GM23338 (cell line): ENCODE data around the gene FGFR2. TPM values are rescaled to one million over a fixed set of nuclear protein-coding genes. Genes with fewer than 3 reads are reported as not detected.

ENCODE experiments used
- ATAC-seq: fragments of 200-7000 bp; cut with Tn5 transposase; 3 replicates; pipeline ENCODE4 v1.9.1; 2020
- DNase-seq: peaks from one replicate; pipeline ENCODE4 v3.0.0-alpha.2; 2015; ENCODE audit warnings: low spot score
- H2AFZ ChIP-seq: fragments of 200-600 bp; sonication (generic); 2 replicates; pipeline ENCODE4 v1.8.0; 2016; ENCODE audit warnings: antibody characterized with exemption, mild to moderate bottlenecking, moderate library complexity
- H3F3A ChIP-seq: fragments of 200-600 bp; sonication (generic); replicated peaks from 2 replicates; pipeline ENCODE4 v1.8.0; 2017; ENCODE audit warnings: antibody characterized with exemption, mixed run types, low read depth
- H3K27ac ChIP-seq: fragments of 200-600 bp; sonication (generic); 2 replicates; pipeline ENCODE4 v1.6.1; 2016; ENCODE audit warnings: low read depth
- H3K27me3 ChIP-seq: fragments of 200-600 bp; sonication (generic); 2 replicates; pipeline ENCODE4 v1.8.0; 2016; ENCODE audit warnings: mild to moderate bottlenecking, mixed run types, moderate library complexity; ENCODE audit not compliant: insufficient read depth
- H3K36me3 ChIP-seq: fragments of 200-600 bp; sonication (generic); 2 replicates; pipeline ENCODE4 v1.8.0; 2016; ENCODE audit warnings: mild to moderate bottlenecking; ENCODE audit not compliant: insufficient read depth
- H3K4me1 ChIP-seq: fragments of 200-600 bp; sonication (generic); 2 replicates; pipeline ENCODE4 v1.8.0; 2016; ENCODE audit warnings: mild to moderate bottlenecking, moderate library complexity; ENCODE audit not compliant: insufficient read depth
- H3K4me2 ChIP-seq: fragments of 200-600 bp; sonication (generic); 2 replicates; pipeline ENCODE4 v1.7.1; 2017; ENCODE audit warnings: mixed run types
- H3K4me3 ChIP-seq: fragments of 200-600 bp; sonication (generic); 2 replicates; pipeline ENCODE4 v1.6.1; 2016; ENCODE audit warnings: mixed run types
- H3K79me2 ChIP-seq: fragments of 200-600 bp; sonication (generic); replicated peaks from 2 replicates; pipeline ENCODE4 v1.8.0; 2017; ENCODE audit warnings: mild to moderate bottlenecking; ENCODE audit not compliant: insufficient read depth
- H3K9me2 ChIP-seq: fragments of 200-600 bp; sonication (generic); 2 replicates; pipeline ENCODE4 v1.8.0; 2017; ENCODE audit not compliant: insufficient read depth
- H4K20me1 ChIP-seq: fragments of 200-600 bp; sonication (generic); replicated peaks from 2 replicates; pipeline ENCODE4 v1.8.0; 2017; ENCODE audit warnings: mild to moderate bottlenecking; ENCODE audit not compliant: insufficient read depth
- H3K27ac Mint-ChIP-seq: 2 replicates; pipeline ENCODE4 v1.8.0; 2020; ENCODE audit warnings: inconsistent platforms, mild to moderate bottlenecking, moderate library complexity, mixed read lengths
- H3K27me3 Mint-ChIP-seq: 3 replicates; pipeline ENCODE4 v1.8.0; 2022; ENCODE audit warnings: low read depth, mild to moderate bottlenecking, moderate library complexity, mixed read lengths, inconsistent platforms; ENCODE audit not compliant: insufficient read depth, poor library complexity
- H3K36me3 Mint-ChIP-seq: 3 replicates; pipeline ENCODE4 v1.8.0; 2021; ENCODE audit warnings: low read depth, mild to moderate bottlenecking, inconsistent platforms, moderate library complexity, mixed read lengths
- H3K4me1 Mint-ChIP-seq: 3 replicates; pipeline ENCODE4 v1.8.0; 2020; ENCODE audit warnings: mild to moderate bottlenecking, inconsistent platforms, mixed read lengths
- H3K4me3 Mint-ChIP-seq: 3 replicates; pipeline ENCODE4 v1.8.0; 2021; ENCODE audit warnings: moderate library complexity, mild to moderate bottlenecking, inconsistent platforms, mixed read lengths
- H3K9me3 Mint-ChIP-seq: 3 replicates; pipeline ENCODE4 v1.8.0; 2020; ENCODE audit warnings: moderate library complexity, mild to moderate bottlenecking, inconsistent platforms, mixed read lengths
- CREB1 ChIP-seq: fragments of 250-450 bp; sonication (Bioruptor Pico); IDR thresholded peaks from 2 replicates; pipeline ENCODE4 v1.5.0; 2020; ENCODE audit warnings: low read depth, mild to moderate bottlenecking, moderate library complexity
- CTCF ChIP-seq, 2 experiments: fragments of 200-600 bp in 1 of 2; sonication (generic) in 1 of 2; conservative IDR thresholded peaks; 2 replicates each; pipeline versions ENCODE4 v1.5.1 to v1.6.1; 2016 to 2017; ENCODE audit warnings: antibody characterized with exemption in 2 of 2, low read depth in 2 of 2, mild to moderate bottlenecking in 2 of 2, moderate library complexity in 1 of 2
- EZH2phosphoT487 ChIP-seq: fragments of 200-600 bp; sonication (generic); IDR thresholded peaks from one replicate; pipeline ENCODE4 v1.8.1; 2018; ENCODE audit warnings: antibody characterized with exemption; ENCODE audit not compliant: unreplicated experiment
- JUNB ChIP-seq: IDR thresholded peaks from one replicate; pipeline ENCODE4 v1.6.1; 2016; ENCODE audit warnings: antibody characterized with exemption; ENCODE audit not compliant: unreplicated experiment
- NANOG ChIP-seq: IDR thresholded peaks from 2 replicates; pipeline ENCODE4 v1.6.1; 2016; ENCODE audit warnings: antibody characterized with exemption, borderline replicate concordance
- POLR2AphosphoS5 ChIP-seq: IDR thresholded peaks from 2 replicates; pipeline ENCODE4 v1.6.1; 2016; ENCODE audit warnings: antibody characterized with exemption, low read depth
- REST ChIP-seq: IDR thresholded peaks from one replicate; pipeline ENCODE4 v1.6.1; 2018; ENCODE audit warnings: antibody characterized with exemption; ENCODE audit not compliant: unreplicated experiment
- ZNF331 ChIP-seq: fragments of 250-450 bp; sonication (Bioruptor Pico); IDR thresholded peaks from 2 replicates; pipeline ENCODE4 v1.5.0; 2020; ENCODE audit warnings: low read depth, mild to moderate bottlenecking, moderate library complexity
- polyA plus RNA-seq: library from polyadenylated mRNA; unstranded; fragments of >200 nt; fragmentation: Nextera tagmentation; extraction: Ambion mirVana; gene quantifications from 2 replicates; pipeline ENCODE4 v1.2.1, GENCODE V29; 2016
- total RNA-seq: library from RNA; depleted of rRNA; stranded (reverse); fragments of >200 nt; shearing (Covaris generic); gene quantifications from 2 replicates; pipeline ENCODE4 v1.2.3, GENCODE V29; 2014
- TF ChIP-seq, protein P1 (sequence below): IDR thresholded peaks from 2 replicates; pipeline ENCODE4 v1.6.1; 2016; ENCODE audit warnings: antibody characterized with exemption

The FGFR2 gene
- total and polyA plus RNA-seq, 2 experiments from 2014 or later: 31.1 to 106 TPM

GRCh38 chr10:121524157-121524817 is 74.0 kb downstream of the FGFR2 start:
- DNase-seq (no peak), ATAC-seq (no peak)
- H4K20me1 ChIP-seq: peaks cover 25% of the 10 kb centered on the region; the same call in 1 of the 2 replicates
- H3K27ac Mint-ChIP-seq: 0 out of 2 replicates have a peak overlapping the region, but pooled peaks have one; percentile 42
- H3K79me2 ChIP-seq: peaks cover 100% of the 10 kb centered on the region
- H3K4me3 ChIP-seq: no peak overlapping the region
- H3K4me1 Mint-ChIP-seq: peaks cover 34% of the 10 kb centered on the region
- H3K4me2 ChIP-seq: no peak overlapping the region
- H3K4me1 ChIP-seq: peaks cover 33% of the 10 kb centered on the region
- H3K4me3 Mint-ChIP-seq: no peak overlapping the region
- peaks cover 77% of the 10 kb centered on the region for H3K36me3 Mint-ChIP-seq
- no peaks in the 10 kb centered on the region for H3K27me3 ChIP-seq
- no peak overlapping the region for H2AFZ ChIP-seq
- H3K27ac ChIP-seq: peak overlapping the region; percentile 47; the same call in 1 of the 2 replicates
- H3K36me3 ChIP-seq: peaks cover 32% of the 10 kb centered on the region
- TF ChIP-seq JUNB (no peak), CTCF (conservative IDR thresholded peaks at IDR 0.05; ENCODE audit: low read depth in 2 of 2) (no peak), NANOG (no peak), CREB1 (CRISPR knock-in tag) (no peak), ZNF331 (CRISPR knock-in tag) (no peak), EZH2phosphoT487 (no peak), REST (no peak), POLR2AphosphoS5 (no peak)
- TF ChIP-seq, protein P1, sequence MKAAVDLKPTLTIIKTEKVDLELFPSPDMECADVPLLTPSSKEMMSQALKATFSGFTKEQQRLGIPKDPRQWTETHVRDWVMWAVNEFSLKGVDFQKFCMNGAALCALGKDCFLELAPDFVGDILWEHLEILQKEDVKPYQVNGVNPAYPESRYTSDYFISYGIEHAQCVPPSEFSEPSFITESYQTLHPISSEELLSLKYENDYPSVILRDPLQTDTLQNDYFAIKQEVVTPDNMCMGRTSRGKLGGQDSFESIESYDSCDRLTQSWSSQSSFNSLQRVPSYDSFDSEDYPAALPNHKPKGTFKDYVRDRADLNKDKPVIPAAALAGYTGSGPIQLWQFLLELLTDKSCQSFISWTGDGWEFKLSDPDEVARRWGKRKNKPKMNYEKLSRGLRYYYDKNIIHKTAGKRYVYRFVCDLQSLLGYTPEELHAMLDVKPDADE: no peak
- H3K9me2 ChIP-seq: no peaks in the 10 kb centered on the region
- 0 out of 3 replicates have a peak, but pooled peaks cover 3% of the 10 kb centered on the region for H3K9me3 Mint-ChIP-seq
- H3K27me3 Mint-ChIP-seq: peaks cover 4% of the 10 kb centered on the region
- no peaks in the 10 kb centered on the region for H3F3A ChIP-seq
